ENCODE results near the gene DBP. TPM values are rescaled to one million over a fixed set of nuclear protein-coding genes. Genes with fewer than 3 reads are reported as not detected.
A peak's percentile ranks its signal among the peaks of the same experiment; 100 is the strongest.

Gene DBP
- total RNA-seq, 4 donors from 2014 or later, result 18.9 to 32.8 (median 25.1) TPM

DNA sequence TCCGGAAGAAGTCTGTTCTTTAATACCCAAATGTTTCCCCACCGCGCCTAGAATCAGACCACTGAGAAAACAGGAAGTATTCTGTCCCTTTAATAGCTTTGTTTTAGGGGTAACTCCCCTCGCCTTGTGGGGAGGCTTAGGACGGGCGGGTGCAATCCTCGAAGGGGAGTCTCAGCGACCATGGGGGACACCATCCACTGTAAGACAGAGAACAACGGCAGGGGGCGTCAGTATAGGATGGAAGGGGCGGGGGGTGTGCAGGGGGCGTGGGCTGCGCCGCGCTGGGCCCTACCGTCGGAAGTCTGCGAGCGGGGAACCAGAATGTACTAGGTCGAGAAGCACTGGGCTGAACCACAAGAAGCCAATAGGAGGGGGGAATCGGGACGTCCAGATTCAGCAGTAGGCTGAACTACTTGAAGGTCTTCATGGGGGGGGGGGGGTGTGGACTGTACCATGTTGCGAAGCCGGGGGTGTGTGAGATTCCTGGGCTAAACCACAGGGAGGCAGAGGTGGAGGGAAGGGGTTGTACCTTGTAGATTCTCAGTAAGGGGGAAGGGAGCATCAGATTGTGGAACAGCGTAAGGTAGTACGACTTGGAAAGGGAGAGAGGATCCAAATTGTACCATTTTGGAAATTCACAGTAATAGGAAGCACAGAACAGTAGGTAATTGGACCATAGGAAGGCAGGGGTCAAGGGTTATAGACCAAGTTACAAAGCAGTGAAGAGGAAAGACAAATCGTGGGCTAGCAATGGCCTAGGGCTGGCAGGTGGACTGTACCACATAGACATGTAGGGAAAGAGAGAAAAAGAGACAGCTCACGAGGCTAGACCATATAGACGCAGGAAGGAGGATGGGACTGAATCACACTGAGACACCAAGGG is 1.0 kb upstream of the DBP start:
- WGBS, 2 donors, result 7 to 9% methylated on average over 25 to 29 of the region's 29 CpGs
- no peaks in the 10 kb centered on the region for H3K27me3 ChIP-seq
- peak overlapping the region; percentile 99 for H3K27ac ChIP-seq
- H3K4me3 ChIP-seq (replicated peaks in 1 of 3), result peak overlapping the region; percentile 19 to 41 (median 30)
- H3K4me1 ChIP-seq, result peaks cover 22 to 37% of the 10 kb centered on the region in 2 donors
- no peaks in the 10 kb centered on the region for H3K9me3 ChIP-seq
- intact Hi-C loops (cut with DNase I), result no loop called here
- peak; percentile 9 to 51 for TF ChIP-seq POLR2A (IDR thresholded peaks at IDR 0.05)
- TF ChIP-seq, protein P1, sequence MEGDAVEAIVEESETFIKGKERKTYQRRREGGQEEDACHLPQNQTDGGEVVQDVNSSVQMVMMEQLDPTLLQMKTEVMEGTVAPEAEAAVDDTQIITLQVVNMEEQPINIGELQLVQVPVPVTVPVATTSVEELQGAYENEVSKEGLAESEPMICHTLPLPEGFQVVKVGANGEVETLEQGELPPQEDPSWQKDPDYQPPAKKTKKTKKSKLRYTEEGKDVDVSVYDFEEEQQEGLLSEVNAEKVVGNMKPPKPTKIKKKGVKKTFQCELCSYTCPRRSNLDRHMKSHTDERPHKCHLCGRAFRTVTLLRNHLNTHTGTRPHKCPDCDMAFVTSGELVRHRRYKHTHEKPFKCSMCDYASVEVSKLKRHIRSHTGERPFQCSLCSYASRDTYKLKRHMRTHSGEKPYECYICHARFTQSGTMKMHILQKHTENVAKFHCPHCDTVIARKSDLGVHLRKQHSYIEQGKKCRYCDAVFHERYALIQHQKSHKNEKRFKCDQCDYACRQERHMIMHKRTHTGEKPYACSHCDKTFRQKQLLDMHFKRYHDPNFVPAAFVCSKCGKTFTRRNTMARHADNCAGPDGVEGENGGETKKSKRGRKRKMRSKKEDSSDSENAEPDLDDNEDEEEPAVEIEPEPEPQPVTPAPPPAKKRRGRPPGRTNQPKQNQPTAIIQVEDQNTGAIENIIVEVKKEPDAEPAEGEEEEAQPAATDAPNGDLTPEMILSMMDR (IDR thresholded peaks at IDR 0.05), result peak in 2 of 6 experiments; percentile 31 to 50
- peak; percentile 89 to 92 for DNase-seq
- no peaks in the 10 kb centered on the region for H3K36me3 ChIP-seq

DNA sequence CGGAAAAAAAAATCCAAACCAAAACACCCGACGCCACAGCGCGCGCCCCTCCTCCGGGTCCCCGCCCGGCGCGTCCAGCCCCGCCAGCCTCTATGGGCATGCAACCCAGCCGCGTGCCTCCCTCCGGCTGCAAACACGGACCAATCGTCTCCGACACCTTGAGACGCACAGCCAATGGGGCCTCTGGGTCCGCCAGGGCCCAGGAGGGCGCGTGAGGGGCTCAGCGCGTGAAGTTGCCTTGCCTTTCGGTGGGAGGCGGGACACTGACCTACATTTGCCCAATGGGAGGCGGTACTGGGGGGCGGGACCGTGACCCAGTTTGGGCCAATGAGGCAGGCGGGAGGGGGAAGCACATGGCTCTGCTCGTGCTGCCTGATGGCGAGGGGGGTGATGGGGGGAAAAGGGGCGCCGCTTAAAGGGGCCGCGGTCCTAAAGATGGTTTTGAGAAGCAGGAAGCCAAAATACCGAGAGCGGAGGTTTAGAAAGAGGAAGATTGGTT is 319 bp upstream of the DBP start:
- peaks cover 28 to 44% of the 10 kb centered on the region in 2 donors for H3K4me1 ChIP-seq
- intact Hi-C loops (cut with DNase I), result no loop called here
- DNase-seq, result peak; percentile 100
- WGBS, 2 donors, result 0 to 1% methylated on average over 17 to 21 of the region's 38 CpGs
- H3K27me3 ChIP-seq, result no peaks in the 10 kb centered on the region
- peak overlapping the region; percentile 19 to 71 (median 41) for H3K4me3 ChIP-seq (replicated peaks in 1 of 3)
- no peaks in the 10 kb centered on the region for H3K36me3 ChIP-seq
- TF ChIP-seq POLR2A (IDR thresholded peaks at IDR 0.05), result peak in 1 of 2 donors; percentile 35
- TF ChIP-seq, protein P1 (IDR thresholded peaks at IDR 0.05), result peak in 1 of 6 experiments; percentile 46
- H3K27ac ChIP-seq, result peak overlapping the region; percentile 99
- H3K9me3 ChIP-seq, result no peaks in the 10 kb centered on the region

- TF ChIP-seq, protein P1 (IDR thresholded peaks at IDR 0.05), result no peak
- no peak for TF ChIP-seq POLR2A (IDR thresholded peaks at IDR 0.05)
- no peaks in the 10 kb centered on the region for H3K36me3 ChIP-seq
- H3K4me3 ChIP-seq (replicated peaks in 1 of 3), result peak overlapping the region; percentile 38 to 71 (median 62)
- DNase-seq, result peak; percentile 64 to 66
- H3K4me1 ChIP-seq, result peaks cover 29 to 54% of the 10 kb centered on the region in 2 donors
- intact Hi-C loops (cut with DNase I), result no loop called here
- peak overlapping the region; percentile 99 to 100 (median 99) for H3K27ac ChIP-seq
- H3K27me3 ChIP-seq, result no peaks in the 10 kb centered on the region
- H3K9me3 ChIP-seq, result no peaks in the 10 kb centered on the region
- WGBS, 2 donors, result 1% methylated on average over 25 to 34 of the region's 35 CpGs
Observed at GRCh38 chr19:48635966-48636858, 967 bp downstream of the DBP start.

DNA sequence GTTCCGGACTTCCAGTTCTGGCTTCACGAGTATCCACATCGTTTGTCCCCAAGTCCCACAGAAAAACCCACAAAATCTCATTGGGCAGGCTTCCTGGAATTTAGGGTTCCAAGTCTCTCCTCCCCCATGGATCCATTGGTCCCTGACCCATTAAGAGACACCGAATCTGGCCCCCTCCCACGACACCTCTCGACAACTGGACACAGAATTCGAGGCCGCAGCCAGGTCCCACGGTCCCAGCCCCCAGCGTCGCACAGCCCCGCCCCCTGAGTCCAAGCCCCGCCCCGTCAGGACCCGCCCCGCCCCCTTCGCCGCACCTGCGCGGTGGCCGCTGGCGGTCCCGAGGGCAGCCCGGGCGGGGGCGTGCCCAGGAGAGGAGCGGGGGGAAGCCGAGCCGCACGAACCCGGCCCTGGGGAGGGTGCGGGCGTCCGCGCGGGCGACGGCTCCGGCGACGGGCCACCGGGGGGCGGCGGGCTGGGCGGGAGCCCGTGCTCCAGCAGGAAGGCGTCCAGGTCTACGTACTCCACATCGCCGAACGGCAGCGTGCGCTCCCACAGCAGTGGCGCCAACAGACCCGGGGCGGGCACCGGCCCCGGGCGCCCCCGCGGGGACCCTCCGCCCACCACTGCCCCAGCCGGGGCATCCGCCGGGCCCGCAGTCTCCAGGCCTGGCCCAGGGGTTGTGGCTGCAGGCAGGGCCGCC is 1.8 kb downstream of the DBP start:
- peak in 1 of 2 donors; percentile 85 for TF ChIP-seq POLR2A (IDR thresholded peaks at IDR 0.05)
- TF ChIP-seq, protein P1 (IDR thresholded peaks at IDR 0.05), result no peak
- DNase-seq, result peak; percentile 73 to 76
- intact Hi-C loops (cut with DNase I), result no loop called here

More for the DNA sequence above, 1.8 kb downstream of the DBP start:
- Histone ChIP-seq H3K36me3 (no peaks in the 10 kb centered on the region), H3K27ac (peak overlapping the region; percentile 99 to 100 (median 99)), H3K4me1 (peaks cover 29 to 55% of the 10 kb centered on the region in 2 donors), H3K4me3 (replicated peaks in 1 of 3) (peak overlapping the region; percentile 38 to 71 (median 62)), H3K27me3 (no peaks in the 10 kb centered on the region), H3K9me3 (no peaks in the 10 kb centered on the region)
- 5 to 16% methylated on average over 5 to 13 of the region's 67 CpGs for WGBS, 2 donors
